A549 (cell line): Measurements from ENCODE around the gene HACE1. TPM values are rescaled to one million over a fixed set of nuclear protein-coding genes. Genes with fewer than 3 reads are reported as not detected.

Source experiments
- ATAC-seq, 2 experiments: fragments of 200-7000 bp in 1 of 2; fragments of >200 bp in 1 of 2; cut with Nextera tagmentation in 1 of 2; cut with Tn5 transposase in 1 of 2; 3 replicates each; pipeline versions ENCODE4 v1.8.0 to v1.9.1; 2018 to 2020; ENCODE audit warnings: mild to moderate bottlenecking in 1 of 2, moderate library complexity in 1 of 2
- CTCF ChIA-PET: fragments of 300-600 bp; sonication (Branson Sonifier 250); formaldehyde crosslinking; extraction: SDS; loops from one replicate; lab custom pipeline; 2021; ENCODE audit warnings: antibody characterized with exemption, inconsistent platforms; lab: Yijun Ruan, JAX
- POLR2A ChIA-PET: fragments of 350-600 bp; formaldehyde crosslinking; extraction: SDS; loops from one replicate; lab custom pipeline; 2021; ENCODE audit warnings: antibody characterized with exemption, inconsistent platforms; lab: Yijun Ruan, JAX
- DNase-seq, 2 experiments: peaks; one replicate each; pipeline versions ENCODE4 v3.0.0 to v3.0.0-alpha.2; 2011 to 2016; ENCODE audit warnings: low read depth in 1 of 2, low spot score in 1 of 2
- FAIRE-seq: peaks from 2 replicates; lab custom pipeline; 2011; peaks lifted over from hg19 to GRCh38; lab: Jason Lieb, UNC
- H3K27ac ChIP-seq, 2 experiments: fragments of >200 bp; sonication (Bioruptor Twin); formaldehyde crosslinking; 3 replicates each; pipeline ENCODE4 v1.5.1; 2016 to 2017
- H3K4me1 ChIP-seq: fragments of >200 bp; sonication (Bioruptor Twin); formaldehyde crosslinking; 3 replicates; pipeline ENCODE4 v1.6.1; 2016
- H3K4me2 ChIP-seq: fragments of >200 bp; sonication (Bioruptor Twin); formaldehyde crosslinking; 3 replicates; pipeline ENCODE4 v1.6.1; 2016
- H3K4me3 ChIP-seq: fragments of >200 bp; sonication (Bioruptor Twin); formaldehyde crosslinking; 3 replicates; pipeline ENCODE4 v1.5.1; 2016
- H3K9me3 ChIP-seq: fragments of >200 bp; sonication (Bioruptor Twin); formaldehyde crosslinking; 3 replicates; pipeline ENCODE4 v1.6.1; 2016
- BHLHE40 ChIP-seq: IDR thresholded peaks from 2 replicates; pipeline ENCODE4 v1.6.1; 2012; ENCODE audit warnings: low read depth, low read length, inconsistent platforms
- CBX2 ChIP-seq: fragments of 200-600 bp; sonication (generic); IDR thresholded peaks from 2 replicates; pipeline ENCODE4 v1.6.1; 2016; ENCODE audit warnings: low read depth, mild to moderate bottlenecking, borderline replicate concordance
- CEBPB ChIP-seq, 2 experiments: fragments of >200 bp in 1 of 2; sonication (Bioruptor Twin) in 1 of 2; formaldehyde crosslinking in 1 of 2; IDR thresholded peaks; 2 replicates each; pipeline ENCODE4 v1.6.1; 2012 to 2016
- CHD2 ChIP-seq: fragments of 150-350 bp; IDR thresholded peaks from 2 replicates; pipeline ENCODE4 v1.6.1; 2014; ENCODE audit warnings: low read length; ENCODE audit not compliant: partially characterized antibody
- CHD4 ChIP-seq: fragments of 200-600 bp; sonication (generic); IDR thresholded peaks from 2 replicates; pipeline ENCODE4 v1.6.1; 2016; ENCODE audit warnings: antibody characterized with exemption, mild to moderate bottlenecking, borderline replicate concordance
- EHF ChIP-seq: fragments of 250-450 bp; sonication (Bioruptor Pico); IDR thresholded peaks from 2 replicates; pipeline ENCODE4 v1.5.0; 2020; ENCODE audit warnings: mild to moderate bottlenecking
- EP300 ChIP-seq, 2 experiments: fragments of >200 bp; sonication (Bioruptor Twin); formaldehyde crosslinking; IDR thresholded peaks; 2 replicates in 1 of 2; 3 replicates in 1 of 2; pipeline ENCODE4 v1.6.1; 2016 to 2017
- FOSB ChIP-seq: fragments of 250-450 bp; sonication (Bioruptor Pico); IDR thresholded peaks from 2 replicates; pipeline ENCODE4 v1.5.0; 2020; ENCODE audit warnings: mild to moderate bottlenecking, moderate library complexity
- FOSL2 ChIP-seq, 2 experiments: fragments of 450-650 bp in 1 of 2; fragments of >200 bp in 1 of 2; sonication (Bioruptor Twin) in 1 of 2; formaldehyde crosslinking; IDR thresholded peaks; 2 replicates each; pipeline versions ENCODE4 v1.5.0 to v1.6.1; 2016 to 2020; ENCODE audit warnings: mild to moderate bottlenecking in 1 of 2, moderate library complexity in 1 of 2
- HEYL ChIP-seq: fragments of 250-450 bp; sonication (Bioruptor Pico); IDR thresholded peaks from 2 replicates; pipeline ENCODE4 v1.8.0; 2021; ENCODE audit warnings: mild to moderate bottlenecking, moderate library complexity
- KDM5A ChIP-seq: fragments of 200-600 bp; sonication (generic); IDR thresholded peaks from 2 replicates; pipeline ENCODE4 v1.6.1; 2016; ENCODE audit warnings: antibody characterized with exemption, mild to moderate bottlenecking
- MAFK ChIP-seq: fragments of 450-650 bp; IDR thresholded peaks from 2 replicates; pipeline ENCODE4 v1.6.1; 2014; ENCODE audit not compliant: partially characterized antibody
- MAZ ChIP-seq: fragments of 150-350 bp; IDR thresholded peaks from 2 replicates; pipeline ENCODE4 v1.6.1; 2014; ENCODE audit warnings: antibody characterized with exemption, low read depth, low read length, borderline replicate concordance
- NPAS2 ChIP-seq: fragments of 250-450 bp; sonication (Bioruptor Pico); IDR thresholded peaks from 2 replicates; pipeline ENCODE4 v1.8.0; 2022; ENCODE audit warnings: mild to moderate bottlenecking, moderate library complexity, borderline replicate concordance
- POLR2A ChIP-seq: IDR thresholded peaks from 2 replicates; pipeline ENCODE4 v1.6.1; 2012; ENCODE audit warnings: mild to moderate bottlenecking, low read length
- RAD21 ChIP-seq, 2 experiments: fragments of >200 bp in 1 of 2; sonication (Bioruptor Twin) in 1 of 2; formaldehyde crosslinking in 1 of 2; IDR thresholded peaks in 1 of 2; conservative IDR thresholded peaks in 1 of 2; 2 replicates in 1 of 2; 3 replicates in 1 of 2; pipeline ENCODE4 v1.6.1; 2012 to 2018; ENCODE audit warnings: inconsistent platforms in 1 of 2
- RFX5 ChIP-seq: fragments of 450-650 bp; IDR thresholded peaks from 2 replicates; pipeline ENCODE4 v1.7.1; 2014; ENCODE audit warnings: antibody characterized with exemption, mild to moderate bottlenecking, moderate library complexity
- SMC3 ChIP-seq: fragments of >200 bp; sonication (Bioruptor Twin); formaldehyde crosslinking; IDR thresholded peaks from 3 replicates; pipeline ENCODE4 v1.6.1; 2018; ENCODE audit warnings: inconsistent platforms
- TFCP2L1 ChIP-seq: fragments of 250-450 bp; sonication (Bioruptor Pico); IDR thresholded peaks from 2 replicates; pipeline ENCODE4 v1.5.0; 2021; ENCODE audit warnings: mild to moderate bottlenecking
- WGBS: methylation state at CpG from one replicate; pipeline ENCODE4 v1.1.6; 2017; ENCODE audit errors: missing lambda C conversion rate; 5-methylcytosine and 5-hydroxymethylcytosine counted together
- polyA plus RNA-seq, 4 experiments: library from polyadenylated mRNA; depleted of rRNA in 3 of 4; stranded (reverse); fragments of >200 nt; fragmentation: RNase III in 1 of 4; extraction: RNeasy Plus Mini Kit Qiagen cat#74134 plus additional on column Dnase treatment in 1 of 4; gene quantifications; 2 replicates in 3 of 4; 3 replicates in 1 of 4; pipeline ENCODE4 v1.2.3, GENCODE V29; 2011 to 2017
- TF ChIP-seq, protein P1 (sequence below): IDR thresholded peaks from 2 replicates; pipeline ENCODE4 v1.6.1; 2012
- TF ChIP-seq, protein P2 (sequence below): fragments of 150-350 bp; IDR thresholded peaks from 2 replicates; pipeline ENCODE4 v1.6.1; 2014; ENCODE audit warnings: low read depth, mild to moderate bottlenecking, low read length
- TF ChIP-seq, protein P3 (sequence below): IDR thresholded peaks from 2 replicates; pipeline ENCODE4 v1.6.1; 2012; ENCODE audit warnings: low read depth, borderline replicate concordance

HACE1 gene
- polyA plus RNA-seq, 2 of the 4 experiments (the other 2 are of a cell fraction), result 3.4 to 9.7 TPM

DNA sequence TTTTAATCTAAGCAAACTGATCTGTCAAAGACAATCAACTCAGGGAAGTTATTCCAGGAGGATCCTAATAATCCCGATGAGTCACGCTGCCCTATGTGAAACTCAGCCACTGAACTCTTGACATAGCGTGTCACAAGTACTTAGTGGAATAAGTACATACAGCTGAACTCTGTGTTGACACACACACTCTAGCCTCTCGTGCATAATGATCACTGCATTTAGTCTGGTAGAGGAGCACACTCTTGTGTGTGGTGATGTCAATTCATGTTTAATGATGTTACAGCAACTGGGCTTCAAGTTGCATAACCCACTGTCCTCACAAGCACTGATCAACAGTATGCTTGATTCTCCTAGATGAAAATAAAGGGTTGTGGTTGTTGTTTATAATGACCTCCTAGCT, 148.3 kb downstream of the HACE1 start:
- ATAC-seq (peak; percentile 93 to 94), DNase-seq (peak; percentile 25 to 78), FAIRE-seq (no peak)
- CTCF ChIA-PET, result no interaction called here
- no peak overlapping the region for H3K4me3 ChIP-seq
- H3K4me2 ChIP-seq, result peak overlapping the region; percentile 45
- POLR2A ChIA-PET, result no interaction called here
- TF ChIP-seq CBX2 (no peak), EP300 (IDR thresholded peaks at IDR 0.05) (no peak), FOSL2 (IDR thresholded peaks at IDR 0.05) (no peak), FOSL2 (CRISPR knock-in tag; IDR thresholded peaks at IDR 0.05) (peak; percentile 81), FOSB (CRISPR knock-in tag) (no peak), CEBPB (IDR thresholded peaks at IDR 0.05) (peak in 1 of 2 experiments; percentile 53; a peak in 2 of 4 replicates), RAD21 (conservative IDR thresholded peaks at IDR 0.05 in 1 of 2, IDR thresholded peaks at IDR 0.05 in 1 of 2) (no peak), BHLHE40 (peak; percentile 73)
- TF ChIP-seq, protein P1, sequence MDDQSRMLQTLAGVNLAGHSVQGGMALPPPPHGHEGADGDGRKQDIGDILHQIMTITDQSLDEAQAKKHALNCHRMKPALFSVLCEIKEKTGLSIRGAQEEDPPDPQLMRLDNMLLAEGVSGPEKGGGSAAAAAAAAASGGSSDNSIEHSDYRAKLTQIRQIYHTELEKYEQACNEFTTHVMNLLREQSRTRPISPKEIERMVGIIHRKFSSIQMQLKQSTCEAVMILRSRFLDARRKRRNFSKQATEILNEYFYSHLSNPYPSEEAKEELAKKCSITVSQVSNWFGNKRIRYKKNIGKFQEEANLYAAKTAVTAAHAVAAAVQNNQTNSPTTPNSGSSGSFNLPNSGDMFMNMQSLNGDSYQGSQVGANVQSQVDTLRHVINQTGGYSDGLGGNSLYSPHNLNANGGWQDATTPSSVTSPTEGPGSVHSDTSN, result no peak
- TF ChIP-seq, protein P2, sequence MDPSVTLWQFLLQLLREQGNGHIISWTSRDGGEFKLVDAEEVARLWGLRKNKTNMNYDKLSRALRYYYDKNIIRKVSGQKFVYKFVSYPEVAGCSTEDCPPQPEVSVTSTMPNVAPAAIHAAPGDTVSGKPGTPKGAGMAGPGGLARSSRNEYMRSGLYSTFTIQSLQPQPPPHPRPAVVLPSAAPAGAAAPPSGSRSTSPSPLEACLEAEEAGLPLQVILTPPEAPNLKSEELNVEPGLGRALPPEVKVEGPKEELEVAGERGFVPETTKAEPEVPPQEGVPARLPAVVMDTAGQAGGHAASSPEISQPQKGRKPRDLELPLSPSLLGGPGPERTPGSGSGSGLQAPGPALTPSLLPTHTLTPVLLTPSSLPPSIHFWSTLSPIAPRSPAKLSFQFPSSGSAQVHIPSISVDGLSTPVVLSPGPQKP, result no peak
- no peaks in the 10 kb centered on the region for H3K9me3 ChIP-seq
- H3K4me1 ChIP-seq, result peaks cover 16% of the 10 kb centered on the region; the same call in 2 of the 3 replicates
- H3K27ac ChIP-seq, result peak overlapping the region; percentile 43 to 48; a peak in 2 of 6 replicates
- 22% methylated on average over 4 of the region's 4 CpGs for WGBS

DNA sequence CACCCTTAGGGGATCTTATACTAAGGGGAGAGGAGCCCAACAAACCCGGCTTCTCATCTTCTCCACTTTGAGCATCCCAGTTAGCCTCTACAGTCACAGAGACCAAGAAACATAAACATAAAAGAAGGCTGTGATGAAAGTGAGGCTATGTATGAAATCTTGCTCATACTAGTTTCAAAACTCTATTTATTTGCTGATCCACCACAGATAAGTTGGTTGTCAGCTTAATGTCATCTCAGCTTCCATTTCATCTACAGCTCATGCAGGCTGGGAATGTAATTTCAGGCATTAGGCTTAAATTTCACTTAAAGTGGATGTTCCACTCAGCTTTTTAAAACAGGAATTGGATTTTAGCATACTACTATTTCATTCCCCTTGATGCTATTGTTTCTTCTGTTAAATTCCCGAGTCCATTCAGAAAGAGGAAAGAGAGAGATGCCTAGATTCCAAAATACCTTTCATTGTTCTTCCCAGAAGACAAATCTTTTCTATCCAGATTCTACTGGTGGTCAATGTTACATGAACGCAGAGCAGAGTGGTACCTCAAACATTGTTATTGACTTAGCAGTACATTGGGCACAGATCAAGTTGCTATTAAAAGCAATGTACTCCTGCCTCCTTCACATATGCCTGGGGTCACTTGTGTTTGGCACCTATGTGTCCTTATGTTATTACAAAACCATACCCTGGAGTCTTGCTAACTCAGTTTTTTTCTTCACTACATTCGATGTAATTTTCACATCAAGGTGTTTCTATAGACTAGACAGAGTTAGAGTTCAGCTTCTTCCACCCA, 149.0 kb downstream of the HACE1 start:
- DNase-seq, result no peak
- Histone ChIP-seq H3K4me3 (no peak overlapping the region), H3K4me2 (peak overlapping the region; percentile 45), H3K9me3 (no peaks in the 10 kb centered on the region), H3K4me1 (peaks cover 16% of the 10 kb centered on the region; the same call in 2 of the 3 replicates), H3K27ac (no peak overlapping the region)
- peak; percentile 24 to 43; a peak in 4 of 6 replicates for ATAC-seq
- 49% methylated on average over 4 of the region's 4 CpGs for WGBS
- CTCF ChIA-PET, result no interaction called here
- TF ChIP-seq MAZ (no peak), RFX5 (no peak), CHD4 (no peak), HEYL (CRISPR knock-in tag) (no peak), TFCP2L1 (CRISPR knock-in tag) (no peak), EP300 (IDR thresholded peaks at IDR 0.05) (no peak), POLR2A (no peak), EHF (CRISPR knock-in tag) (no peak), NPAS2 (no peak), SMC3 (no peak), CHD2 (no peak), KDM5A (no peak), MAFK (no peak)
- TF ChIP-seq, protein P3, sequence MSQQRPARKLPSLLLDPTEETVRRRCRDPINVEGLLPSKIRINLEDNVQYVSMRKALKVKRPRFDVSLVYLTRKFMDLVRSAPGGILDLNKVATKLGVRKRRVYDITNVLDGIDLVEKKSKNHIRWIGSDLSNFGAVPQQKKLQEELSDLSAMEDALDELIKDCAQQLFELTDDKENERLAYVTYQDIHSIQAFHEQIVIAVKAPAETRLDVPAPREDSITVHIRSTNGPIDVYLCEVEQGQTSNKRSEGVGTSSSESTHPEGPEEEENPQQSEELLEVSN, result no peak
- POLR2A ChIA-PET, result no interaction called here
- no peak for FAIRE-seq
